Hepatocyte (in vitro differentiated cells): Measurements from ENCODE around the gene ANXA1.

Source experiments
- CTCF ChIP-seq: fragments of 200-600 bp; sonication (generic); IDR thresholded peaks from 2 replicates; pipeline ENCODE4 v1.5.1; 2016; ENCODE audit warnings: antibody characterized with exemption, mild to moderate bottlenecking; ENCODE audit not compliant: poor library complexity
- EZH2 ChIP-seq: fragments of 200-600 bp; sonication (generic); IDR thresholded peaks from 2 replicates; pipeline ENCODE4 v1.6.1; 2016; ENCODE audit warnings: antibody characterized with exemption, mild to moderate bottlenecking, borderline replicate concordance

GRCh38 chr9:73156865-73157187, 5.2 kb downstream of the ANXA1 start:
- no peak for TF ChIP-seq CTCF
- TF ChIP-seq EZH2, result no peak
